HFF-Myc (cell line): ENCODE measurements around the gene BABAM2.
A peak's percentile ranks its signal among the peaks of the same experiment; 100 is the strongest.

Experiments
- DNase-seq: peaks from one replicate; pipeline ENCODE4 v3.0.0-alpha.2; 2011; ENCODE audit warnings: low read depth; ENCODE audit errors: extremely low read depth
- H3K4me3 ChIP-seq: replicated peaks from 2 replicates; pipeline ENCODE4 v1.5.1; 2011; ENCODE audit warnings: low read depth, mild to moderate bottlenecking, control low read depth, low read length
- CTCF ChIP-seq: IDR thresholded peaks from 2 replicates; pipeline ENCODE4 v1.5.1; 2012; ENCODE audit warnings: mild to moderate bottlenecking, low read depth, low read length, control low read depth; ENCODE audit errors: missing control alignments

BABAM2 gene

DNA sequence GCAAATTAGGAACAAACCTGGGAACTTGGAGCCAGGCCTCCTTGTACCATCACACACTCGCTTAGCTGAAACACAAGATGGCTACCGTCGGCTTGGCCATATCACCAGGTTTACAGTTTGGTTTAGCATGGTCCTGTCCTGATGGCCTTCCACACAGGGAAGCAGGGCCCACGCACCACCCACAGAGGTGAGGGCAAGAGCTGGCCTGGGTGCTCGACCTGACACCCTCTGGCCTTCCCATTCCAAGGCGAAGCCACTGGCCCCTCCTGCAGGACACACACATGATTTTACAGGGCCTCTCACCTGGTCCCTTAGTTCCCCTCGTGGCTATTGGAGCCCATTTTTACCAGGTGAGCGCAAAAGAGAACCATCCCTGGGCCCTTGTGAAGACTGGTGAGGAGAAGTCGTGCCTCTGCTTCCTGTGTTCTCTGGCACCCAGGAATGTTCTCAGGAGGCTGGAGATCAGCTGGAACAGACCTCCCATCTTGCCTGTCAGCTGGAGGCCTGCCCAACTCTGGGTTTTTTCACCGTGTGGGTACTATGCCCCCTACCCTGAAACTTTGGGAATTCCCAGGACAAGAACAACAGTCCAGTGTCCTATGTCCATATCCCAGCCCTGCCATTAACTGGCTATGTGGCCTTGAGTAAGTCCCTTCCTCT is 449.1 kb downstream of the BABAM2 start:
- DNase-seq, result no peak
- H3K4me3 ChIP-seq, result no peak overlapping the region
- TF ChIP-seq CTCF, result no peak

GRCh38 chr2:28340312-28341202 is 450.0 kb downstream of the BABAM2 start:
- TF ChIP-seq CTCF, result peak; percentile 28
- no peak for DNase-seq
- no peak overlapping the region for H3K4me3 ChIP-seq

DNA sequence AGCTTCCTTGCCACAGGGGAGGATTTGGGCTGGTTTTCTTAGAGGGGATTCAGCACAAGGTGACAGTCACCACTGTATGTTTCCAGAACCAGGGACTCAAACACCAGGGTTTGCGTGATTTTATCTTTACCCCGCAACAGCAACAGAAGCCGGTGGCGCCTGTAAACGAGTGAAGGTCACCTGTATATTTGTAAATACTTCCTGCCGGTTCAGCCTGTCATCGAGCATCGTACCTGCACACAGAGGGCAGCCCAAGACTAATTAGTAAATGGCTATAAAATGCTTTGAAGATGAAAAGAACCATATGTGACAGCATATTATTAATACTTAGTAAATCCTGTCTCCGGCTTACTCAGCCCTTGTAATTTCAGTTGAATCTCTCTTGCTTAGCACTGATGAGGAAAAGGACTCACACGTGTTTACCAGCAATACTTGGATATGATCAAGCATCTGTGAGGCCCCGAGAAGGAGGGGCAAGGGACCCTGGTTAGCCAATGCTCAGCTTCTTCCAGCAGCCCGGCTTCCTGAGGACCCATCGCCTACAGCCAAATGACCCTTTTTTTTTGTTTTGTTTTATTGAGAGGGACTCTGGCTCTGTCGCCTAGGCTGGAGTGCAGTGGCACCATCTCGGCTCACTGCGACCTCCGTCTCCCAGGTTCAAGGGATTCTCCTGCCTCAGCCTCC is 450.8 kb downstream of the BABAM2 start:
- TF ChIP-seq CTCF, result no peak
- H3K4me3 ChIP-seq, result no peak overlapping the region
- no peak for DNase-seq

DNA sequence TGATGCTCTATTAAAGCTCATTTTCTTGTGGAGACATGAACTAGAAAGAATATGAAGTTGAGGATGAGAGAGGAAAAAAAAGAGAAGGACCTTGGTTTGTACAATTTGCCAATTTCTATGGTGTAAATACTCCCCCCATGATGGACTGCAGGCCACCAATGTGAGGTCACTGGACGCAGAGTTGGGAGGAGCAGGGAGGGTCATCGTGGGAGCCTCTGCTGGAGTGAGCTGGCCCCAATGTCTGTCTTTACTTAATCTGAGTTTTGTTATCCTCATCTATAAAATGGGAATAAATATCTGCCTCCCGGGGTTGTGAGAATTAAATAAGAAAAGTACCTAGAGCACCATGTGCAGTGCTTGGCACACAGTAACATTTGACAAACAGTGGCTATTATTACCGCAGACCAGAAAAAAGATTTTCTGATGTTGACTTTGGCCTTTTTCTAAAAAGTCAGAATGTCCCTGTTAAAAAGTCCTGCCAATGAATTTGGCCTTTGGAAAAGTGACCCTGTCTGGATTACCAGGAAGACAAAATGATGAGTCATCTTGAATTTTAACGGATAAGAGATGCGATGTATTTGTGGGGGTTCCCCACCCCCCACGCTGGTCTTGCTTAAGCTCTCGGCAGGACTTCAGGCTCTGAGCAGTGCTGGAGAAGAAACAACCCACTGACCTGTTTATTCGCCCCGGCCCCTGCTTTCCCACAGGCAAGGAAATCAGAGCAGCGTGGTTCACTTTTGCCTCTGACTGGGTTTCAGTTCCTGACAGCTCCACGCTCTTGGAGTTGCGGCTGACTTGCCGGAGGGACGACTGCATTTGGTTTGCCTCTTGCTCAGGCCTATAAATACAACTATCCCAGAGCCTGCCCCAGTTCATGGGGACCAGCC is 451.8 kb downstream of the BABAM2 start:
- no peak for DNase-seq
- H3K4me3 ChIP-seq, result no peak overlapping the region

GRCh38 chr2:28343184-28343942 is 452.8 kb downstream of the BABAM2 start:
- H3K4me3 ChIP-seq, result no peak overlapping the region
- TF ChIP-seq CTCF, result no peak
- no peak for DNase-seq

More for the DNA sequence above, 451.8 kb downstream of the BABAM2 start:
- no peak for TF ChIP-seq CTCF
